HCT116 (cell line): ENCODE measurements around the gene THRB.

ENCODE experiments used
- CEBPB ChIP-seq: IDR thresholded peaks from 2 replicates; pipeline ENCODE4 v1.6.1; 2012; ENCODE audit warnings: low read depth
- CTCF ChIP-seq, 3 experiments: fragments of 200-600 bp in 1 of 3; sonication (generic) in 1 of 3; IDR thresholded peaks in 2 of 3; conservative IDR thresholded peaks in 1 of 3; 2 replicates each; pipeline ENCODE4 v1.5.1; 2012 to 2017; ENCODE audit warnings: low read depth in 2 of 3, low read length in 2 of 3, antibody characterized with exemption in 1 of 3, borderline replicate concordance in 1 of 3, control low read depth in 1 of 3, mild to moderate bottlenecking in 1 of 3, mixed read lengths in 1 of 3, mixed run types in 1 of 3, moderate library complexity in 1 of 3; ENCODE audit not compliant: insufficient read depth in 1 of 3
- EZH2 ChIP-seq: fragments of 200-600 bp; sonication (generic); IDR thresholded peaks from 2 replicates; pipeline ENCODE4 v1.6.1; 2017; ENCODE audit warnings: antibody characterized with exemption, mixed run types
- EZH2phosphoT487 ChIP-seq: fragments of 200-600 bp; IDR thresholded peaks from 2 replicates; pipeline ENCODE4 v1.6.1; 2018; ENCODE audit warnings: antibody characterized with exemption, borderline replicate concordance
- JUND ChIP-seq: IDR thresholded peaks from 2 replicates; pipeline ENCODE4 v1.6.1; 2012
- MAX ChIP-seq: IDR thresholded peaks from 2 replicates; pipeline ENCODE4 v1.6.1; 2012
- POLR2A ChIP-seq: IDR thresholded peaks from 2 replicates; pipeline ENCODE4 v1.7.0; 2011; ENCODE audit warnings: borderline replicate concordance; ENCODE audit not compliant: insufficient read depth, insufficient read length; ENCODE audit errors: extremely low read depth
- POLR2AphosphoS5 ChIP-seq: IDR thresholded peaks from 2 replicates; pipeline ENCODE4 v1.6.1; 2011; ENCODE audit warnings: mild to moderate bottlenecking, low read depth, low read length, moderate library complexity
- RAD21 ChIP-seq: IDR thresholded peaks from 2 replicates; pipeline ENCODE4 v1.6.1; 2012; ENCODE audit warnings: low read depth, mild to moderate bottlenecking
- SRF ChIP-seq: IDR thresholded peaks from 2 replicates; pipeline ENCODE4 v1.6.1; 2012; ENCODE audit warnings: low read depth
- YY1 ChIP-seq: IDR thresholded peaks from 2 replicates; pipeline ENCODE4 v1.6.1; 2011; ENCODE audit warnings: low read length, low read depth, moderate library complexity, mild to moderate bottlenecking; ENCODE audit not compliant: insufficient replicate concordance; ENCODE audit errors: extremely low read depth
- ZFX ChIP-seq: fragments of 450-650 bp; IDR thresholded peaks from 2 replicates; pipeline ENCODE4 v1.6.1; 2017
- TF ChIP-seq, protein P1 (sequence below): IDR thresholded peaks from 2 replicates; pipeline ENCODE4 v1.6.1; 2011; ENCODE audit warnings: mild to moderate bottlenecking, low read length, moderate library complexity; ENCODE audit not compliant: insufficient replicate concordance; ENCODE audit errors: extremely low read depth

DNA sequence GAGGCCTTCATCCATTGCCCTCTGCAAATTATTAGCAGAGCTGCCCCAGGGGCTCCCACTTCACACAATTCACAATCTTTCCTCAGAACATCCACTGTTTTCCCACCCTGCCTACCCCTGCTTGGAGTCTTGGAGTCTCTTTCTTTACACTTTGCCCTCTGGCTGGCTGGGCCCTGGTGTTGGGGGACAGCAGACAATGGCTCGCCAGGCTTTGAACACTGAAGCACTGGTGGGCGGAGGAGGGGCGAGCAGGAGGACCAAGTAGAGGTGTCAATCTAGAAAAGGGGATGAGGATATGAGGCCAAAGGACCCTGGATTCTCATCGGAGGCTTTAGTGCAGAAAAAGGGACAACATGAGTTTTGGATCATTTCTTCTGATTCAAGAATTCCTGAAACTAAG, 337.5 kb downstream of the THRB start:
- TF ChIP-seq EZH2phosphoT487: no peak
- no peak for TF ChIP-seq POLR2AphosphoS5
- no peak for TF ChIP-seq CTCF (IDR thresholded peaks at IDR 0.05 in 2 of 3, conservative IDR thresholded peaks at IDR 0.05 in 1 of 3; ENCODE audit: borderline replicate concordance in 1 of 3, insufficient read depth in 1 of 3, low read depth in 2 of 3, low read length in 2 of 3)
- no peak for TF ChIP-seq MAX
- TF ChIP-seq, protein P1, sequence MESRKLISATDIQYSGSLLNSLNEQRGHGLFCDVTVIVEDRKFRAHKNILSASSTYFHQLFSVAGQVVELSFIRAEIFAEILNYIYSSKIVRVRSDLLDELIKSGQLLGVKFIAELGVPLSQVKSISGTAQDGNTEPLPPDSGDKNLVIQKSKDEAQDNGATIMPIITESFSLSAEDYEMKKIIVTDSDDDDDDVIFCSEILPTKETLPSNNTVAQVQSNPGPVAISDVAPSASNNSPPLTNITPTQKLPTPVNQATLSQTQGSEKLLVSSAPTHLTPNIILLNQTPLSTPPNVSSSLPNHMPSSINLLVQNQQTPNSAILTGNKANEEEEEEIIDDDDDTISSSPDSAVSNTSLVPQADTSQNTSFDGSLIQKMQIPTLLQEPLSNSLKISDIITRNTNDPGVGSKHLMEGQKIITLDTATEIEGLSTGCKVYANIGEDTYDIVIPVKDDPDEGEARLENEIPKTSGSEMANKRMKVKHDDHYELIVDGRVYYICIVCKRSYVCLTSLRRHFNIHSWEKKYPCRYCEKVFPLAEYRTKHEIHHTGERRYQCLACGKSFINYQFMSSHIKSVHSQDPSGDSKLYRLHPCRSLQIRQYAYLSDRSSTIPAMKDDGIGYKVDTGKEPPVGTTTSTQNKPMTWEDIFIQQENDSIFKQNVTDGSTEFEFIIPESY: no peak
- no peak for TF ChIP-seq CEBPB
- no peak for TF ChIP-seq RAD21
- no peak for TF ChIP-seq JUND
- TF ChIP-seq POLR2A: no peak
- TF ChIP-seq EZH2: no peak
- TF ChIP-seq SRF: no peak
- no peak for TF ChIP-seq ZFX
- no peak for TF ChIP-seq YY1
